Erythroblast (primary cell): Measurements from ENCODE around the gene AP3D1.
"Not testable (repeated sequence)": the region's sequence is repeated elsewhere in the genome, so short reads cannot be mapped to it uniquely, and the experiment has no call there.

ENCODE experiments used
- DNase-seq, 2 experiments: peaks; one replicate each; lab custom pipeline; 2025; lab: John Stamatoyannopoulos, UW
- GATA1 ChIP-seq: IDR thresholded peaks from 2 replicates; pipeline ENCODE4 v1.6.1; 2011; ENCODE audit warnings: low read depth, mild to moderate bottlenecking, control low read depth, low read length, moderate library complexity
- POLR2A ChIP-seq: IDR thresholded peaks from 2 replicates; pipeline ENCODE4 v1.6.1; 2011; ENCODE audit warnings: mild to moderate bottlenecking, low read length

The AP3D1 gene

DNA sequence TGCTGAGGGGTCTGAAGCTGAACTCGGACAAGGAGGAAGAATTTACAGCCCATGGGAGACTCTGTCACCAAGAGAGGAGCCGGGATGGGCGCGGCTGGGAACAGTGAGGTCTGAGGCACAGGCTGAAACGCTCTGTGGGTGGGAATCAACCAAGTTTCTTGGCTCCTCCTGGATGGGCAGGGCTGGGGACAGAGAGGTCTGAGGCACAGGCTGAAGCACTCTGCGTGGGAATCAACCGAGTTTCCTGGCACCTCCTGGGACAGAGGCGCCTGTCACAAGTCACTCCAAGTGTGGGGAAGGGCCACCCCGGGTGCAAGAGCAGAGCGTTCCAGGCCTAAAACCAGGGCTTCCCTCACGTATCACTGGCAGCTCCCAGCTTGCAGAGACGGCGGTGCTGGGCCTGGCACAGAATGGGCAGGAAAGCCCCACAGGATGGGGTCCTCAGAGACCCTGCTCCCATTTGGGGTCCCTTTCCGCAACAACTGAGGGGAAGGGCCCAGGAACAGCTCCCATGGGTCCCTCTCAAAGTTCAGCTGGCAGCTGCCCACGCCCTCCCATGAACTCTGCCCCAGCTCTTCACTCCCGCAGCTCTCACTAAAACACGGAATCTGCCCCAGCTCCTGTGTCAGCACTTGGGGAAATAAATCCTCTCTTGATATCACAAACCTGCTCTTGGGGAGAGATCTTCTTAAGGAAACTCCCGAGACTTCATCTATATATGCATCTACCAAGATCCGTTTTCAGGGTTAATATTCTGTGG is 18.5 kb downstream of the AP3D1 start:
- no peak for TF ChIP-seq GATA1
- TF ChIP-seq POLR2A: no peak
- DNase-seq: no peak

DNA sequence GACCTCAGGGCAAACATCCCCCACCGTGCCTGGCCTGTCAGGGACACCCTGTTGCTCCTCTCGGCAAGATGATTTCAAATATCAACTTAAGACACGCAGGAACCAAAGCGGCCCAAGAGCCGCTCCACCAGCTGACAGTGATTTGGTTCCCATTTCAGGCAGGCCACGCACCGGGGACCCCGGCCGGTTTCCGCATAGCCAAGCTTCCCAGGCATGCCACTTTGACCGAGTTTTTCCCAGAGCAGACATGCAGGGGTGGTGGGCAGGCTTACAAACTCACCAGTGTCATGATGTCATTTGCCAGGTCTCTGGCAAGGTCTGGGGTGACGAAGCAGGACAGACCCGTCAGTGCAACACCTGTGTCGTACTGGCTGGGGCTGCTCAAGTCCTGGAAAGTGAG is 19.2 kb downstream of the AP3D1 start:
- DNase-seq: no peak
- TF ChIP-seq GATA1 (no peak), POLR2A (no peak)

DNA sequence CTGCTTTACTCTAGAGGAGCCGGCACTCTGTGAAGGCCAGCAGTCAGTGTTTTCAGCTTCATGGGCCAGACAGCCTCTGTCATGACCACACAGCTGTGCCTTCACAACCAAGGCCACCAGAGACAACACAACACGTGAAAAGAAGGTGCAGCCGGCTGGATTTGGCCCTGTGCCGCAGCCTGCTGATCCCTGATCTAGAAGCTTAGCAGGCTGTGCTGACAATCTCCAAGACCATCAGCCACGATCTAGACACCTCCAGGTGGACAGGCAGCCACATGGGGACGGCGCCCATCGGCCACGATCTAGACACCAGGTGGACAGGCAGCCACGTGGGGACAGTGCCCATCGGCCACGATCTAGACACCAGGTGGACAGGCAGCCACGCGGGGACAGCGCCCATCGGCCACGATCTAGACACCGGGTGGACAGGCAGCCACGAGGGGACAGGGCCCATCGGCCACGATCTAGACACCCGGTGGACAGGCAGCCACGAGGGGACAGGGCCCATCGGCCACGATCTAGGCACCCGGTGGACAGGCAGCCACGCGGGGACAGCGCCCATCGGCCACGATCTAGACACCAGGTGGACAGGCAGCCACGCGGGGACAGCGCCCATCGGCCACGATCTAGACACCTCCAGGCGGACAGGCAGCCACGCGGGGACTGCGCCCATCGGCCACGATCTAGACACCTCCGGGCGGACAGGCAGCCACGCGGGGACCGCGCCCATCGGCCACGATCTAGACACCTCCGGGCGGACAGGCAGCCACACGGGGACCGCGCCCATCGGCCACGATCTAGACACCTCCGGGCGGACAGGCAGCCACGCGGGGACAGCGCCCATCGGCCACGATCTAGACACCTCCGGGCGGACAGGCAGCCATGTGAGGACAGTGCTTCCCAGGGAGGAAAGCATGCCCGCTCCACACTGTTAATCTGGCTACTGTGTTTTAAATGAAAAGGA is 20.1 kb downstream of the AP3D1 start:
- DNase-seq: not testable (repeated sequence)

DNA sequence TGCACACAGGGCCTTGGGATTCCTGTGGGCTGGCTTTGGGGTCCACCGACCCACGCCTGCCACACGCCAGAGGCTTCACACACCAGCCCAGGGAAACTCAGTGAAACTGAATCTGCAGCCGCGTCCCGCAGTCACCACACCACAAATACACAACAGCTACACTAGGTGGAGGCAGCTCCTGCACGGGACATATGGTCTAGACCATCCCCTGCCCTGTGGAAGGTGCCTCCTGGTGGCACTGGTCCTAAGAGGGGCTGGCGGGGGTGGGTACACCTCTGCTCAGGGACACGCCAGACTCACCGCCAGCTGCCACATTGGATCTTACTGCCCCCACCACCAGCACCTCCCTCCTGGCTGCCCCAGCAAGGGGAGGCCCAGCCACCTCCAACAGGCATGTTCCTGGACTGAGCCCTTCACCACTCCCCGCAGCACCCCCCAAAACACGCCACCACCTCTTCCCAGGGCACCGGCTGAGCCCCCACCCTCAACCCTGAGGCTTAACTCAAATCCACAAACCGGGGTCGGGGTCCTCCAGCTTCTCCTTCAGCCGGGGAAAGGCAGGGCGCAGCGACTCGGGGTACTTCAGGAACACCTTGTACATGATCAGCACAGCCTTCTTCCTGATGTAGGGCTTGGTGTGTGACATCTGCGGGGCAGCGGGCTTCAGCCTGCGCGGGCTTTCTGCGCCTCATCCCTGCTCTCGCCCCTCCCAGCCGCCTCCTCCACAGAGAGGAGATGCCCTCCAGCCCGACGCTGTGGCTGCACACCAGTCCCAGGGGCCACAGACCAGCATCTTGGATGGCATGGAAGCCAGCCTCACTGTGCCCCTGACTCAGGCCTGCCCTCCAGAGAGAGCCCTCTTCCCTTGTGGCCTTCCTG is 21.2 kb downstream of the AP3D1 start:
- no peak for DNase-seq
- TF ChIP-seq POLR2A (no peak), GATA1 (no peak)

DNA sequence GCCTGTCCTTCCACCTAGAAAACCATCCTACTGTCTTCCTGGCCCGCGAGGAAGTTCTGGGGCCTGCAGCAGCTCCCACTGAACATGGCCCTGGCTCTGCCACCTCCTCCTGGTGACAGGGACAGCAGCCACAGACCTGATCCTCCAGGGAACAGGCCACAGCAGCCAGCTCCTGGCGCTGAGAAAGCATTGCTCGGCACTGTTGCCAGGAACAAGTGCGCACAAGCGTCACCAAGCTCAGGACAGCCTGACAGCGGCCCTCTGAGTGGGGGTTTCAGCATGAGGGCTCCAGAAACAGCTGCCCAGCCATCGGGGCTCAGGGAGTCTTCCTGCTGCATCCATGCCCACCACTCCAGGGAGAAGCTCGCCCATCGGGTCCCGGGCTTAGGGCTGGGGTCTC is 21.9 kb downstream of the AP3D1 start:
- TF ChIP-seq POLR2A (no peak), GATA1 (no peak)
- no peak for DNase-seq

DNA sequence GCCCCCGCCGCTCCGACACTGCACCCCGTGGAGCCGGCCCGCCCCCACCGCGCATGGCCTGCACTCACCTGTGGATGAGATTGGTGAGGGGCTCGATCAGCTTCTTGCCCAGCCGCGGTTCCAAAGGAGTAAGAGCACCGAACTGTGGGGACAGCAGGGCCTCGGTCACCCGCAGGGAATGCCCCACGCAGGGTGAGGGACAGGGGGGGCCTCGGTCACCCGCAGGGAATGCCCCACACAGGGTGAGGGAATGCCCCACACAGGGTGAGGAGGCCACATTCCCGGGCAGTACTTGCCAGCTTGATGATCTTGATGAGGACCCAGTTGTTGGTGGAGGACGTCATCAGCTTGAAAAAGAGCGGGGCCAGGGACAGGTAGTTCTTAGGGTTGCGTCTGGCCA is 22.3 kb downstream of the AP3D1 start:
- no peak for DNase-seq
- no peak for TF ChIP-seq POLR2A

DNA sequence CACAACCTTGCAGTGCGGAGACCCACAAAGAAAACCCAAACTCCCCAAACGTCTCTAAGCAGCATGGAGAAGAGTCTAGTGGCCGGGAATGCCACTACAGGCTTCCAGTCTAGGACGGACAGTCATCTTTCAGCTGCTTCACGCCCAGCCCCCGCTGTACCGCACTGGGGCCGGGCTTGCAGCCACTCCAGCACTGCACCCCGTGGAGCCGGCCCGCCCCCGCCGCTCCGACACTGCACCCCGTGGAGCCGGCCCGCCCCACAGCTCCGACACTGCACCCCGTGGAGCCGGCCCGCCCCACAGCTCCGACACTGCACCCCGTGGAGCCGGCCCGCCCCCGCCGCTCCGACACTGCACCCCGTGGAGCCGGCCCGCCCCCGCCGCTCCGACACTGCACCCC is 23.1 kb downstream of the AP3D1 start:
- DNase-seq: not testable (repeated sequence)

DNA sequence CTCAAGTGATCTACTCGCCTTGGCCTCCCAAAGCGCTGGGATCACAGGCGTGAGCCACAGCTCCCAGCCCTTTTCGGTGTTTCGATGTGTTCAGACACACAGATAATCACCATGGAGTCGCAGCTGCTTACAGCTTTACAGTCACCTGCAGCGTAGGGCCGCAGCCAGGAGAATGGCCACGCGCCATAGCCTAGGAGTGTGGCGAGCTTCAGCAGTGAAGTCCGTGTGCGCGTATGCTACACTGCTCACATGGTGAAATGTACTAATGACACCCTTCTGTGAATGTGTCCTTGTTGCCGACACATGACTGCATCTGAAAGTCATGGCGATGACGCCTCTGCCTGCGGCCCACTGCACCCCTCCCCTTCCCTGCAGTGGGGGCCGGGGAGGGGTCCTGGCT is 23.6 kb downstream of the AP3D1 start:
- no peak for TF ChIP-seq POLR2A
- no peak for TF ChIP-seq GATA1
- DNase-seq: no peak

DNA sequence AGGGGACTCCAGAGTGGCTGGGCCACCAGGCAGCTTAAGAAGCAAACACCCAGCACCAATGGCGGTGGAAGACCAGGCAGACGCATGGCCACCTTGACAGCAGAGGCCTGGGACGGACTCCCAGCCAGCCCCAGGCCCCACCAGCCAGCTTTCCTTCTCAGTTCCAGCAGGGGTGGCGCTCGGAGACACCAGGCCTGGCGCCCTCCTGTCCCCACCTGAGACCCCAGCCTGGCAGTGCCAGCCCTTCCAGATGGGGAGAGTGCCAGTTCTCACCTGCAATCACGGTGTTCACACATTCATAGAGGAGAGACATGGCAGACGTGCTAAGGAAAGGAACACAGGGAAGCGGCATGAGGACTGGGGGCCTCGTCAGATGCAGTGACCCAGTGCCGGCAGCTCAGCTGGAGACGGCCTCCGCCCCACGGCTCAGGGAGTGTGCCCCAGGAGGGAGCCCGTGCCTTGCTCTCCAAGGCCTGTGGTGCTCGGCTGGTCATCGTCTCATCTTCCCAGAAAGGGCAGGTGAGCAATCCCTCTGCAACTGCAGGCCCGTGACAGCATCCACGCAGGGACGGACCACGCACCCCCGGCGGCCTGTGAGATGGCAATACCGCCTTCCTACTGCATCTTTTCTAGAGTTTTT is 24.4 kb downstream of the AP3D1 start:
- DNase-seq: no peak
- no peak for TF ChIP-seq POLR2A
- TF ChIP-seq GATA1: no peak

DNA sequence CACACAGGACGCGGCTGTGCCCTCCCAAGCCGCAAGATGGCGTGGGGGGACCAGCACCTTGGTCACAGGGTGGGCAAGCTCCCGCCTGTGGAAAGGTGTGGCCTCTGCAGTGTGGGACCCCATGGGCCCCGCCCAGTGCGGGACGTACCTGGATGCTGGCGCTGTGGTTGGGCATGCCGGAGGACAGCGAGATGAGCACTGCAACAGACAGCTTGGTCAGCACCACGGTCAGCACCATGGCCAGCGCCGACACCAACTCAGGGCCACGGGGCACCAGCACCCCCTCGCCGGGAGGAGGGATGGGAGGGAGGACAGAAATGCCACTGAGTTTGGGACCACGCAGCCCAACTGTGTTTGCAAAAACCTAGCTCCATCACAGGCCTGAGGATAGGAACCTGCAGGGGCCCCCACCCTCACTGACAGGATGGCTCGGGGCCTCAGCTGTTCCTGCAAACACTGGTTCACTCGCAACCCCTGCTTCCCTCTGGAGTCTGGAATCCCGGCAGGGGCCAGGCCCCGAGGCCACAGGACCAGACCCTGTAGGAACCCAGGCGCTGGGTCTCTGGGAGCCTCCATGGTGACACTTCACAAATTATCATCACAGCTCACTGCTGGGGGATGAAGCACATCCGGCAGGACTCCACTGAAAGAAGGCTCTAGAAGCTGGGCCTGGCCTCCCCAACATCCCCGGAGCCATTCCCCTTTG is 27.5 kb downstream of the AP3D1 start:
- TF ChIP-seq GATA1 (no peak), POLR2A (no peak)
- DNase-seq: peak in 1 of 2 experiments; percentile 35

DNA sequence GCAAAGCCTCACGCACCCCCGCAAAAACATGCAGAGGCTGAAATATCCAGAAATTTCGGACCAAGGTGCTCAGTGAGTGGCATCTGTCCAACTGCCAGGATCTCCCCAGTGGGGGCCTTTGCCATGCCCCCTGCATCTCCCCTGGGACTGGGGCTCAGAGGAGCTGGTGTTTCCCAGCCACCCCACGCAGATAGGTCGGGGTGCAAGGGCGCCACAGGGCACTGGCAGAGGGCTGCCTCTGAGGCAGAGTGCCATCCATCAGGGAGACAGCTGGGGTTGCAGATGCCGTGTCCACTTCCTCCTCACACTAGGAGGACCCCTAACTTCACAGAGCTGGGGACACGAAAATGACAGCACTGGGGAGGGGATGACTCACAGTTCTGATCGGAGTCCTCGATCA is 28.4 kb downstream of the AP3D1 start:
- no peak for DNase-seq
- no peak for TF ChIP-seq GATA1
- no peak for TF ChIP-seq POLR2A

DNA sequence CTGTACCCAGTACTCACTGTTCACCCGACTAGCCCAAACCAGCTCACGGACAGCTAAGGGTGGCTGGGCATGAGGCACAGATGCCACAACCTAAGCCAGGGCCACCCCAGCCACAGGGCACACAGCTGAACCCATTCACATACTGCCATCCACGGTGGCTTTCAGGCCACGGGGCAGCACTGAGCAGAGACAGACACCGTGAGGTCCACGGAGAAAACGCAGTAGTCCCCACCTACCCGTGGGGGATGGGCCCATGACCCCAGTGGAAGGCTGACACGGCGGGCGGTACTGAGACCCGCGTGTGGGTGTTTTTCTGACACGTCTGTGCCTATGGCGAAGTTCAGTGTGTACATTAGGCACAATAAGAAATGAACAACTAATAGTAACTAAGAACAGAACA is 29.1 kb downstream of the AP3D1 start:
- TF ChIP-seq GATA1 (no peak), POLR2A (no peak)

DNA sequence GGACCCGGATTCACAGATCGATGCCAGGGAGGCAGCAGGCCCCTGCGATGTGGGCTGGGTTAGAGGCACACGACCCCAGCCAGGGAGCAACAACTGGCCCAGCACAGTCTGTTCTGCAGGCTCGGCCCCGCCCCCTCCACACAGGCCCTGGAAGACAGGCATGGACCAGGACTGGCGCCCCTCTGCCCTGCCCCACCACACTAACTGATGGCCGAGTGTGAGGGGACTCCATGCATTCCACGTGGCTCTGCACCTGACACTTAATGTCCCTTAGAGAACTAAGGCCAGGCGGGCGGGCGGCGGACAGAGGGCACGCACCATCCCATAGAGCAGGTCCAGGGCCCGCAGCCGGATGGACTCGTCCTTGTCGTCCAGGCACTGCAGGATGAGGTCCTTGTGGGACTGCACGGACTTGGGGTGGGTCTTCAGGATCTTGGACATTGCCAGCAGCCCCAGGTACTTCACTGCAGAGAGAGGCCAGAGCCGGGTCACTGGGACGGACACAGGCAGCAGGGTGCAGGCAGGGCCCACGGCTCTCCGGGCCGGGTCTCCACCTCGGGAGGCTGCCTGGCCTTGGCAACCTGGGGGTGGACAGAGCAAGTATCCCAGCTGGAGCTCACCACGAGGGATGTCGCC is 29.8 kb downstream of the AP3D1 start:
- DNase-seq: no peak
- TF ChIP-seq POLR2A: no peak
- TF ChIP-seq GATA1: no peak

More for the DNA sequence above, 29.1 kb downstream of the AP3D1 start:
- DNase-seq: no peak
